Liver (tissue), 3 donors: ENCODE measurements around the gene ARMC5.

ENCODE experiments used
- JUND ChIP-seq, 2 donors: IDR thresholded peaks; 2 replicates each; pipeline ENCODE4 v1.6.1; 2016; ENCODE audit warnings: antibody characterized with exemption in 2 of 2
- RAD21 ChIP-seq, 2 donors: IDR thresholded peaks; 2 replicates each; pipeline ENCODE4 v1.6.1; 2016; ENCODE audit warnings: antibody characterized with exemption in 2 of 2, mild to moderate bottlenecking in 2 of 2
- REST ChIP-seq: IDR thresholded peaks from 2 replicates; pipeline ENCODE4 v1.6.1; 2016; ENCODE audit warnings: antibody characterized with exemption, mild to moderate bottlenecking
- RXRA ChIP-seq, 2 donors: IDR thresholded peaks; 2 replicates each; pipeline ENCODE4 v1.6.1; 2017 to 2018; ENCODE audit warnings: antibody characterized with exemption in 2 of 2, mild to moderate bottlenecking in 1 of 2
- YY1 ChIP-seq: IDR thresholded peaks from 2 replicates; pipeline ENCODE4 v1.6.1; 2016; ENCODE audit warnings: antibody characterized with exemption, mild to moderate bottlenecking
- TF ChIP-seq, protein P1 (sequence below): fragments of 150-350 bp; IDR thresholded peaks from 2 replicates; pipeline ENCODE4 v1.5.1; 2017; ENCODE audit warnings: improper control_type of control experiment, low read depth, low read length; ENCODE audit not compliant: missing input control
- donor health status: healthy.
- donor health status: healthy.

- TF ChIP-seq, protein P1, sequence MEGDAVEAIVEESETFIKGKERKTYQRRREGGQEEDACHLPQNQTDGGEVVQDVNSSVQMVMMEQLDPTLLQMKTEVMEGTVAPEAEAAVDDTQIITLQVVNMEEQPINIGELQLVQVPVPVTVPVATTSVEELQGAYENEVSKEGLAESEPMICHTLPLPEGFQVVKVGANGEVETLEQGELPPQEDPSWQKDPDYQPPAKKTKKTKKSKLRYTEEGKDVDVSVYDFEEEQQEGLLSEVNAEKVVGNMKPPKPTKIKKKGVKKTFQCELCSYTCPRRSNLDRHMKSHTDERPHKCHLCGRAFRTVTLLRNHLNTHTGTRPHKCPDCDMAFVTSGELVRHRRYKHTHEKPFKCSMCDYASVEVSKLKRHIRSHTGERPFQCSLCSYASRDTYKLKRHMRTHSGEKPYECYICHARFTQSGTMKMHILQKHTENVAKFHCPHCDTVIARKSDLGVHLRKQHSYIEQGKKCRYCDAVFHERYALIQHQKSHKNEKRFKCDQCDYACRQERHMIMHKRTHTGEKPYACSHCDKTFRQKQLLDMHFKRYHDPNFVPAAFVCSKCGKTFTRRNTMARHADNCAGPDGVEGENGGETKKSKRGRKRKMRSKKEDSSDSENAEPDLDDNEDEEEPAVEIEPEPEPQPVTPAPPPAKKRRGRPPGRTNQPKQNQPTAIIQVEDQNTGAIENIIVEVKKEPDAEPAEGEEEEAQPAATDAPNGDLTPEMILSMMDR, result no peak
- TF ChIP-seq JUND (IDR thresholded peaks at IDR 0.05), result no peak
- no peak for TF ChIP-seq REST
- TF ChIP-seq RXRA (IDR thresholded peaks at IDR 0.05), result no peak
- no peak for TF ChIP-seq RAD21 (IDR thresholded peaks at IDR 0.05)
- TF ChIP-seq YY1, result no peak
Measured at GRCh38 chr16:31478956-31479355, 19.7 kb downstream of the ARMC5 start.
